IPS DF 6.9 (cell line): Measurements from ENCODE around the gene PTPRD.
"Not testable (repeated sequence)": the region's sequence is repeated elsewhere in the genome, so short reads cannot be mapped to it uniquely, and the experiment has no call there.

Experiments
- DNase-seq: peaks from one replicate; pipeline ENCODE4 v3.0.0-alpha.2; 2013; ENCODE audit warnings: low read depth, low spot score
- H3K27ac ChIP-seq: one replicate; pipeline ENCODE4 v1.5.1; 2013; ENCODE audit warnings: low read length, control low read depth
- H3K27me3 ChIP-seq: 2 replicates; pipeline ENCODE4 v1.6.1; 2013; ENCODE audit warnings: mild to moderate bottlenecking, low read length; ENCODE audit not compliant: control insufficient read depth, insufficient read depth
- H3K36me3 ChIP-seq: 2 replicates; pipeline ENCODE4 v1.6.1; 2013; ENCODE audit warnings: low read length; ENCODE audit not compliant: control insufficient read depth, insufficient read depth
- H3K4me1 ChIP-seq: 2 replicates; pipeline ENCODE4 v1.6.1; 2013; ENCODE audit warnings: low read length; ENCODE audit not compliant: control insufficient read depth, insufficient read depth
- H3K4me3 ChIP-seq: 2 replicates; pipeline ENCODE4 v1.5.1; 2013; ENCODE audit warnings: mild to moderate bottlenecking, low read length
- H3K9me3 ChIP-seq: 2 replicates; pipeline ENCODE4 v1.6.1; 2013; ENCODE audit warnings: low read length, inconsistent platforms; ENCODE audit not compliant: control insufficient read depth, insufficient read depth
- WGBS: extraction: QIAGEN DNeasy Blood & Tissue Kit; methylation state at CpG from one replicate; pipeline ENCODE4 v1.1.7; 2013; ENCODE audit warnings: mixed read lengths, missing lambda C conversion rate; ENCODE audit not compliant: insufficient read length, insufficient coverage; 5-methylcytosine and 5-hydroxymethylcytosine counted together

Gene PTPRD

DNA sequence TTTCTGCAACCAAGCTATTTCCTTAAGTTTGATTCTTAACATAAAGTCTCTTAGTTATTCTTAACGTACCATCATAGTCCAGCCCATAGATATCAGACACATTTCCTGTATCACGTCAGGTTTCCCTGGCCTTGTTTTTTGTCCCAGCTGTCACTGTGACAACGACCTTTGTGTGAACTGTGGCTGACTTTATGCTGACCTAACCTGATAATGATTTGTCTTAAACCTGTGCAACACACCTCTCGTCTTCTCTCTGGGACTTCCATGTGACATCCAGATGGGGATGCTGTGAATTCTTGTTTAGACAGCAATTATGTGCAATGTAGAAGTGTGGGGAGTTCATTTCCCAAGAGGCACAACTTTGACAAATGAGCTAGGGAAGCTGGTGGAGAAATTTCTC is 662.8 kb downstream of the PTPRD start:
- Histone ChIP-seq H3K4me3 (no peak overlapping the region), H3K9me3 (no peaks in the 10 kb centered on the region), H3K36me3 (no peaks in the 10 kb centered on the region), H3K27me3 (no peaks in the 10 kb centered on the region), H3K27ac (no peak overlapping the region), H3K4me1 (no peaks in the 10 kb centered on the region)
- no peak for DNase-seq
- no CpG with 5 or more reads among the region's 4 CpGs for WGBS

DNA sequence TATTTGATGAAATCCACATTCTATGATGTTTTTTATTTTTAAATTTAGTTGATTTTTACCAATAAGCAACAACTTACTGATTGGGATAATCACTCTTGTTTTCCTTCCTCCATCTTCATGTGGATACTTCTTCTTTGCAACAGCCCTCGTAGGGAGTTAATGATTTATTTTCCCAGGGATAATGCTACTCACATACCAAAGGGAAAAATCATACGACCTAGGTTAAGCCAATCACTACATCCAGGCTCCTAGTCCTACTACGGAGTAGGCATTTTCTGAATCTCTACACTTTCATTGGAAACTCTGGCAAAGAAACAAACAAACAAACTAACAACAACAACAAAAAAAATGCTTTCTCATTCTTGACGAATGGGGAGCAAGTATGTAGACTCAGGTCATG is 663.4 kb downstream of the PTPRD start:
- H3K27ac ChIP-seq: no peak overlapping the region
- no peak for DNase-seq
- no CpG with 5 or more reads among the region's 4 CpGs for WGBS
- no peaks in the 10 kb centered on the region for H3K36me3 ChIP-seq
- H3K4me1 ChIP-seq: no peaks in the 10 kb centered on the region
- H3K27me3 ChIP-seq: no peaks in the 10 kb centered on the region
- H3K9me3 ChIP-seq: no peaks in the 10 kb centered on the region
- no peak overlapping the region for H3K4me3 ChIP-seq

DNA sequence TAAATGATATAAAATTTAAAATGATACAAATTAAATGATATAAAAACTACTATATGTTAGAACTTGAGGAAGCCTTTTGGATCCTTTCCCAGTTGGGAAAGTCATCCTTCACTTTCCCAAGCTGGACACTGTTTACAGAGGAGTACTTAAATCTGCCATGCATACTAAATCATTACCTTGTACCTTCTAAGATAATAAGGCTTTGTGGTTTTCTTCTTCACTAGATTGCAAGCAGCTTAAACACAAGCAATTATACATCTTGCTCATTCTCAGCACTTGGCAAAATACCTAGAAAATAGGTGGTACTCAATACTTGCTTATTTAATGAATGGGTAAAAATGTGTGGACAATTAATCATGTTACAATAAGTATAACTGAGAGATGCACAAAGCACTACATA is 666.8 kb downstream of the PTPRD start:
- no peak overlapping the region for H3K27ac ChIP-seq
- no peaks in the 10 kb centered on the region for H3K4me1 ChIP-seq
- H3K27me3 ChIP-seq: no peaks in the 10 kb centered on the region
- no peak for DNase-seq
- no peaks in the 10 kb centered on the region for H3K36me3 ChIP-seq
- H3K4me3 ChIP-seq: no peak overlapping the region
- no peaks in the 10 kb centered on the region for H3K9me3 ChIP-seq

- Histone ChIP-seq H3K4me3 (no peak overlapping the region), H3K9me3 (no peaks in the 10 kb centered on the region), H3K4me1 (no peaks in the 10 kb centered on the region), H3K36me3 (no peaks in the 10 kb centered on the region), H3K27me3 (no peaks in the 10 kb centered on the region), H3K27ac (no peak overlapping the region)
- WGBS: no CpG with 5 or more reads among the region's 5 CpGs
- peak; percentile 57 for DNase-seq
Observed at GRCh38 chr9:9942764-9943424, 669.9 kb downstream of the PTPRD start.

- no peak overlapping the region for H3K4me3 ChIP-seq
- no peak overlapping the region for H3K27ac ChIP-seq
- no CpG with 5 or more reads among the region's 4 CpGs for WGBS
- H3K9me3 ChIP-seq: no peaks in the 10 kb centered on the region
- H3K4me1 ChIP-seq: no peaks in the 10 kb centered on the region
- H3K36me3 ChIP-seq: no peaks in the 10 kb centered on the region
- DNase-seq: no peak
- no peaks in the 10 kb centered on the region for H3K27me3 ChIP-seq
Observed at GRCh38 chr9:9938432-9938831, 674.4 kb downstream of the PTPRD start.

GRCh38 chr9:9931464-9931863 is 681.3 kb downstream of the PTPRD start:
- WGBS: no CpG with 5 or more reads among the region's 16 CpGs
- not testable (repeated sequence) for H3K9me3 ChIP-seq, DNase-seq, H3K27me3 ChIP-seq, H3K4me3 ChIP-seq, H3K27ac ChIP-seq, H3K4me1 ChIP-seq, H3K36me3 ChIP-seq

DNA sequence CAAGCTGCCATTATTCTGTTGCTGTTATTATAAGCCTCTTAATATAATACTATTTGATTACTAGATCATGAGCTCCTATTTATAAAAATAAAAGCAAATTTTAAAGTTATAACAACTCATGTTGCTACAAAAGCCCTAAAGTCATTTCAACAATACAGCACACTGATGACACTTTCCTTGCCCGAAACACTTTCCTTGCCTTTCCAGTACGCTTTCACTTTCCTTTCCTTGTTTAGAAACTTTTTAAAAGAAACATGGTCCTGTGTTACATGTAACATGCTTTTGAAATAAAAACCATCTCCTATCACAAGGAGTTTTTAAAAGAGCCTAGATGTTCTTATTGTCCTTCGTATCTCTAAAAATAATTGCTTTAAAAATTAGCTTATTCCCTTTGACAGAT is 688.4 kb downstream of the PTPRD start:
- Histone ChIP-seq H3K36me3 (no peaks in the 10 kb centered on the region), H3K27ac (no peak overlapping the region), H3K4me1 (no peaks in the 10 kb centered on the region), H3K9me3 (no peaks in the 10 kb centered on the region), H3K4me3 (no peak overlapping the region), H3K27me3 (no peaks in the 10 kb centered on the region)
- no CpG with 5 or more reads among the region's 3 CpGs for WGBS
- no peak for DNase-seq

- H3K36me3 ChIP-seq: no peaks in the 10 kb centered on the region
- no peak for DNase-seq
- no peaks in the 10 kb centered on the region for H3K4me1 ChIP-seq
- H3K27me3 ChIP-seq: no peaks in the 10 kb centered on the region
- WGBS: no CpG with 5 or more reads among the region's 2 CpGs
- H3K4me3 ChIP-seq: no peak overlapping the region
- no peak overlapping the region for H3K27ac ChIP-seq
- H3K9me3 ChIP-seq: no peaks in the 10 kb centered on the region
Observed at GRCh38 chr9:9921805-9922204, 691.0 kb downstream of the PTPRD start.

- Histone ChIP-seq H3K27me3 (no peaks in the 10 kb centered on the region), H3K4me1 (no peaks in the 10 kb centered on the region), H3K4me3 (no peak overlapping the region), H3K9me3 (no peaks in the 10 kb centered on the region), H3K27ac (no peak overlapping the region), H3K36me3 (no peaks in the 10 kb centered on the region)
- WGBS: no CpG with 5 or more reads among the region's 7 CpGs
- no peak for DNase-seq
Observed at GRCh38 chr9:9920425-9921060, 692.3 kb downstream of the PTPRD start.

- no peak overlapping the region for H3K4me3 ChIP-seq
- H3K27me3 ChIP-seq: no peaks in the 10 kb centered on the region
- H3K4me1 ChIP-seq: no peaks in the 10 kb centered on the region
- H3K36me3 ChIP-seq: no peaks in the 10 kb centered on the region
- DNase-seq: no peak
- H3K27ac ChIP-seq: no peak overlapping the region
- no CpG with 5 or more reads among the region's 3 CpGs for WGBS
- H3K9me3 ChIP-seq: no peaks in the 10 kb centered on the region
Observed at GRCh38 chr9:9919174-9919775, 693.5 kb downstream of the PTPRD start.

DNA sequence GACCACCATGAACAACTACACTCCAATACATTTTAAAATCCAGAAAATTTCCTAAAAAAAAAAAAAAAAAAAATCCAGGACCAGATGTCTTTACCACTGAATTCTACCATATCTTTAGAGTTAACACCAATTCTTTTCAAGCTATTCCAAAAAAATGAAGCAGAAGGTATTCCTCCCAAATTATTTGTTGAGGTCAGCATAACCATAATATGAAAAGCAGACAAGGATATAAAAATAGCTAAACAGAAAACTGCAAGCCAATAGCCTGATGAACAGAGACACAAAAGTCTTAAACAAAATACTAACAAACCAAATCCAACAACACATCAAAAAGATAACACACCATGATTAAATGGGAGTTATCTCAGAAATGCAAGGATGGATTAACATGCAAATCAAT is 695.4 kb downstream of the PTPRD start:
- no peaks in the 10 kb centered on the region for H3K9me3 ChIP-seq
- H3K4me1 ChIP-seq: no peaks in the 10 kb centered on the region
- no peaks in the 10 kb centered on the region for H3K27me3 ChIP-seq
- H3K27ac ChIP-seq: no peak overlapping the region
- H3K4me3 ChIP-seq: no peak overlapping the region
- no peaks in the 10 kb centered on the region for H3K36me3 ChIP-seq
- DNase-seq: no peak
